H54 (cell line): ENCODE measurements around the gene HERC2.
"Not testable (repeated sequence)": the region's sequence is repeated elsewhere in the genome, so short reads cannot be mapped to it uniquely, and the experiment has no call there.

ENCODE experiments used
- DNase-seq: peaks from one replicate; pipeline ENCODE4 v3.0.0; 2011; ENCODE audit warnings: low spot score, mixed read lengths; ENCODE audit not compliant: insufficient read length
- FAIRE-seq: peaks from 3 replicates; lab custom pipeline; 2011; peaks lifted over from hg19 to GRCh38; lab: Jason Lieb, UNC
- POLR2A ChIP-seq: IDR thresholded peaks from 2 replicates; pipeline ENCODE4 v1.6.1; 2011; ENCODE audit warnings: low read depth, mild to moderate bottlenecking, low read length

Gene HERC2

GRCh38 chr15:28154283-28154682 lies 167.7 kb downstream of the HERC2 start:
- no peak for FAIRE-seq
- TF ChIP-seq POLR2A = no peak
- no peak for DNase-seq

- TF ChIP-seq POLR2A = no peak
- FAIRE-seq = no peak
- DNase-seq = no peak
Observed at GRCh38 chr15:28153492-28154119, 168.4 kb downstream of the HERC2 start.

GRCh38 chr15:28152538-28152923 lies 169.4 kb downstream of the HERC2 start:
- not testable (repeated sequence) for FAIRE-seq, DNase-seq

DNA sequence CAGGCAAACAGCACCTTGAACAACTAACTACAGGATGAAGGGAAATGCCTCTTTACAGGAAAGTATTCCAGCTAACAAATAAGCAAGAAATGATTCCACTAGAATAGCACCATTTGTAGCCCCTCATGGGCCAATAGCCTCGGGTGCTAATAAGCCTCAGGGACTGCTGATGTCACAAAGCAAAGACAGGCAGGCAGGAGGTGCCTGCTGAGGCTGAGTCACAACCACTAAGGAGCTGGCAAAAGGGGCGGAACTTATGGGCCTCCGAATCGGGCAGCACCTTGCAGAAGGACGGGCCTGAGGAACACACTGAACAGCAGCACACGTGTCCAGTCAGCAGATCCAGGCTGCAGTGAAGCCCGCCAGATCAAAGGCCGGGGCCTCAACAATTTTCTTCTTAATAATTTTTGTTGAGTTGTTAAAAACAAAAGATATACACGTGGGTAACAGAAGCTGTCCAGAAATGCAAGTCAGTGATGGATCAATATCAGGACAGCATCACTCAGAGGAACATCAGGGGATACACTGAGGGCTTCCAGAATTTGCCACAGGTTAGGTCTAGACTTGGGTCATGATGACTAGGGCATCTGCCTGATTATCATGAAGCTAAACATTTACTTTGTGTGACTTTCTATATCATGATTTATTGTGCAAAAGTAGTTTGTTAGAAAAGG lies 170.0 kb downstream of the HERC2 start:
- peak; percentile 23 for DNase-seq
- peak; percentile 99 for FAIRE-seq

GRCh38 chr15:28147801-28148200 lies 174.2 kb downstream of the HERC2 start:
- no peak for TF ChIP-seq POLR2A
- FAIRE-seq = no peak
- DNase-seq = no peak

DNA sequence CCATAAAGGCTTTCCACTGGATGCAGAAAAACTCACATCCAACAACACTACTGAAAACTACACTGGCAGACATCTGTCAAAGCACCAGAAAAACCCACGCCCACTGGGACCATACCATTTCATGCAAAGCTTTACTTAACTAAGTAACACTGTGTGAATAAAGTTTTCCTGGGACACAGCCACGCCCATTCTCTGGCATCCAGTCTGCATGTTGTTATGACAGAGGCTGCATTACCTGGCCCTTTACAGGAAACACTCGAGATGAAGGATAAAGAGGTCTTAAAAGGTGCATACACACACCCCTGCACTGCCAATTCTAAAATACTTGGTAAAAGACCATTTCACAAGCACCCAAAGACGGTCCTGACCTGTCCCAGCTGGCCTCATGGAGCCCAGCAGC lies 176.6 kb downstream of the HERC2 start:
- DNase-seq, FAIRE-seq: not testable (repeated sequence)

GRCh38 chr15:28140062-28140461 lies 181.9 kb downstream of the HERC2 start:
- FAIRE-seq (no peak), DNase-seq (no peak)
- no peak for TF ChIP-seq POLR2A

GRCh38 chr15:28137408-28138039 lies 184.5 kb downstream of the HERC2 start:
- not testable (repeated sequence) for FAIRE-seq

GRCh38 chr15:28136236-28136904 lies 185.6 kb downstream of the HERC2 start:
- DNase-seq, FAIRE-seq: not testable (repeated sequence)

More at GRCh38 chr15:28137408-28138039, 184.5 kb downstream of the HERC2 start:
- not testable (repeated sequence) for DNase-seq

- DNase-seq (no peak), FAIRE-seq (no peak)
- no peak for TF ChIP-seq POLR2A
Observed at GRCh38 chr15:28133281-28133680, 188.7 kb downstream of the HERC2 start.

- DNase-seq (peak; percentile 38), FAIRE-seq (no peak)
- no peak for TF ChIP-seq POLR2A
Observed at GRCh38 chr15:28132524-28133275, 189.3 kb downstream of the HERC2 start.

GRCh38 chr15:28131946-28132345 lies 190.0 kb downstream of the HERC2 start:
- no peak for TF ChIP-seq POLR2A
- DNase-seq (no peak), FAIRE-seq (no peak)

DNA sequence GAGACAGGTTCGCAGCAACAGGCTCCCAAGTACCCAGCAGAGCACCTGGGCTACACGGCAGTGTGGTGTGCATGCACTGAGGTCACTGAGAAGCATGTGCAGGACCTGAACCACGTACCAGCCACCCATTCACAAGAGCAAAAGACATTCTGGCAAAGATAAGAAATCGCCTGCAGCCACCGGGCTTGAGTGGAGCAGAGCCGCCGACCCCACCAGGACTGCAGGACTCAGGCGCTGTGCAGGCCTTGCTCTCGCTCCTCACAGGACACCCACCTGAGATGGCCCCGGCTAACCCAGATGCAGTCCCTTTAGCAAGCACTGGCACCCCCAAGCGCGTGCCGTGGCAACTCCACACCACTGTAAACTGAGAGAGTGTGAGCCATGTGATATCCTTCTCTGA lies 190.6 kb downstream of the HERC2 start:
- no peak for FAIRE-seq
- no peak for DNase-seq
- TF ChIP-seq POLR2A = no peak

DNA sequence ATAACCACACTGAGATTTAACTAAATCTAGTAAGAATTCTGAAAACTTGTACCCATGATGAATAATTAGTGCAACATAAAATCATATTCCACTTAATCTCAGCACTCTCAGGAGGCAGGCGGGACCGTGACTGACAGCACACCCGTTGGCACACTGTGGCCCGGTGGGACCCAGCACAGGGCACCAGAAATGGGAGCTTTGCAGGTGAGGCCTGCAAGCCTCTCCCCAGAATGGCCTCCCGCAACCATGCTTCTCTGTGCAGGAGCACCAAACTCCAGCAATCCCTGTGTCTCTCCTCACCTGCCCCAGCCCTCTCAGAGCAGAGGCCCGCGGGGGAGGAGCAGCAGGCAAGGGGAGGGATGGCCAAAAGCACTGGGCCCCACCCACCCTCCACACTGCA lies 191.3 kb downstream of the HERC2 start:
- no peak for TF ChIP-seq POLR2A
- DNase-seq = no peak
- no peak for FAIRE-seq
